AG10803 (cell line): ENCODE measurements around the gene AFF1.
"Not testable (repeated sequence)": the region's sequence is repeated elsewhere in the genome, so short reads cannot be mapped to it uniquely, and the experiment has no call there.

Source experiments
- DNase-seq: peaks from one replicate; pipeline ENCODE4 v3.0.0; 2010; ENCODE audit warnings: low read depth
- H3K4me3 ChIP-seq: 2 replicates; pipeline ENCODE4 v1.5.1; 2011; ENCODE audit warnings: mild to moderate bottlenecking, low read length, control low read depth
- TF ChIP-seq, protein P1 (sequence below): conservative IDR thresholded peaks from 2 replicates; pipeline ENCODE4 v1.5.1; 2011; ENCODE audit warnings: mild to moderate bottlenecking, low read length, control low read depth, inconsistent platforms

Gene AFF1

DNA sequence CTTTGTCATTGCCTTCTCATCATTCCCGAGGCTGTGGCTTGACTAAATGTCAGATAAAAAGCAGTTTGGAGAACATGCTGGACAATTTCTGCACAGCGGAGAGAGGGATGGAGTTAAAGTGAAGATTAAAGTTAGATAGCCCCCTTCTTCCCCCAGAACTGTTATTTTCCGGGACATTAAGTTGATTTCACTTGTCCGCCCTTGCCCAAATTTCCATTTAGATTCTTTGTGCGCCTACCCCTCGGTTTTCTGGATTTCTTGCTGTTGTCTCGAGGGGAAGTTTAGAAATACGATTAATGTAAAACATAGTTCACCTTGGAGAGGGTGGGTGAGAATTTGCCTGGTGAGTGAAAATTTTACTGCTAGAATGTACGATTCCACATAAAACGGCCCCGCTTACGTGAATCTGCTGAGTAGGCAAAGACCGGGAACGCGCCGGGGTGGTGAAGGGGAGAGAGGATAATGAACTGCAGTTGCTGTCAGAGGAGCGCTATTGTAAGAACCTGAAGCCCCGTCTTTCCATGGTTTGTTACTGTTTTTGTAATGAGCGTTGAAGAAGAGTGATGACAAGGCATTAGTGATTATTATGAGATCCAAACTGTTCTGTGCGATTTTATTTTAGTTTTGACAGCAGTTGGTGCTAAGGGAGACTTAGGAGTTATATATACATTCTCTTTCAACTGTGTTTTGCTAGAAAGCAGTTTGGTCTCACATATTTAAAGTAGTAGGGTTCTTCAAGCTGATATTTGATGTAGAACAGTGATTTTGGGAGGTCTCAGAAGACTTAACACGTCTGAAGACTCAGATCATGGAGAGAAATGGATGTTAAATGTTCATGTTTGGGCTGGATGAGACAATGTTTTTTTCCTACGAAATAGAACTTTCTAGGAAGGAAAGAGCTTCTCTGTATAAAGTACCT, 73.0 kb downstream of the AFF1 start:
- no peak for DNase-seq
- peak overlapping the region; percentile 82 for H3K4me3 ChIP-seq
- TF ChIP-seq, protein P1, sequence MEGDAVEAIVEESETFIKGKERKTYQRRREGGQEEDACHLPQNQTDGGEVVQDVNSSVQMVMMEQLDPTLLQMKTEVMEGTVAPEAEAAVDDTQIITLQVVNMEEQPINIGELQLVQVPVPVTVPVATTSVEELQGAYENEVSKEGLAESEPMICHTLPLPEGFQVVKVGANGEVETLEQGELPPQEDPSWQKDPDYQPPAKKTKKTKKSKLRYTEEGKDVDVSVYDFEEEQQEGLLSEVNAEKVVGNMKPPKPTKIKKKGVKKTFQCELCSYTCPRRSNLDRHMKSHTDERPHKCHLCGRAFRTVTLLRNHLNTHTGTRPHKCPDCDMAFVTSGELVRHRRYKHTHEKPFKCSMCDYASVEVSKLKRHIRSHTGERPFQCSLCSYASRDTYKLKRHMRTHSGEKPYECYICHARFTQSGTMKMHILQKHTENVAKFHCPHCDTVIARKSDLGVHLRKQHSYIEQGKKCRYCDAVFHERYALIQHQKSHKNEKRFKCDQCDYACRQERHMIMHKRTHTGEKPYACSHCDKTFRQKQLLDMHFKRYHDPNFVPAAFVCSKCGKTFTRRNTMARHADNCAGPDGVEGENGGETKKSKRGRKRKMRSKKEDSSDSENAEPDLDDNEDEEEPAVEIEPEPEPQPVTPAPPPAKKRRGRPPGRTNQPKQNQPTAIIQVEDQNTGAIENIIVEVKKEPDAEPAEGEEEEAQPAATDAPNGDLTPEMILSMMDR: no peak

- TF ChIP-seq, protein P1: no peak
- DNase-seq: no peak
- no peak overlapping the region for H3K4me3 ChIP-seq
Observed at GRCh38 chr4:87009095-87009648, 74.4 kb downstream of the AFF1 start.

DNA sequence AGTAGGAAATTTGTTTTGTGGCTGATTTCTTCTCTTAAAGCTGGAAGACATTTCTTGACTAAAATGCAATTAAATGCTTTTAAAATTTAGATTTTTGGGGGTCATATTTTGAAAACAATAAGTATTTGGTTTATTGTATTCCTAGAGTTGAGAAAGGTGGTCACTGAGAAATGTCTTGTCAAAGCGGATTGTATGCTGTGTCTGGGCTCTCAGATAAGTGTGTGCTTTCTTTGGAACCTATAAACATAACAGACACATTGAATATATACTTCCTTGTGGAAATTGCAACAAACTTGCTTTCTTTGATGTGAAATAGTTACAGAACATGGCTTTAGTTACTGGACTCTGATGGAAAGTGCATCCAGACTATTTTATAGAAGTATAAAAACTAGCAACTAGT, 75.4 kb downstream of the AFF1 start:
- DNase-seq: no peak
- TF ChIP-seq, protein P1: no peak
- H3K4me3 ChIP-seq: no peak overlapping the region

DNA sequence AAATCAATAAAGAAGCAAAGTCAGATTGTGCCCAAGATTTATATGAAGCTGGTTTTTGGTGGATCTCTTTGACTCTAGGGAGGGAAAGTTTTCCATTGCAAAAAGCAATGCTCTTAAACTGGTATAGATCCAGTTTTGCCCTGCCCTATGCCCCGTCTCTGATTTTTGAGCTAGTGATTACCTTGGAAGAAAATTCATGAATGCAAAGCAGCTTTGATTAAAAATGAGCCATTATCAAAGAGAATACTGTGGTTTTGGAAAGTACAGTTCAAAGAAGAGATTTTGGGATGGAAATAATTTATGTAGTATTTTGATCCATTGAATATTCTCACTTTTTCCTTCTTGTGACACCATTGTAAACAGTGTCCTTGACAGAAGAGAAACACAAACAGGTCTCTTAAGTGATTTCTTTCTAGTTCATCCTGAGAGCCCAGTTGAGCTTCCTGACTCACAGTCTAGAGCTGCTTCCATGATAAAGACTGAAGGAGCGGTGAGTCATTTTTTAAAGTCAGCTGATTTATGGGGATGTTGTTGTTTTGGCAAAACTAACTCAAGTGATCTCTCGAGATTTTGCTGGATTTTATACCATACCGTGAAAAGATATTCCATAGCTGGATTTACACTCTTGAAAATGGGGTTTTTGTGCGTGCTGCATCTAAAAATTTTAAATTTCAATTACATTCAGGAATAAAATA, 76.7 kb downstream of the AFF1 start:
- peak; percentile 79 for DNase-seq
- TF ChIP-seq, protein P1: no peak
- H3K4me3 ChIP-seq: no peak overlapping the region

DNA sequence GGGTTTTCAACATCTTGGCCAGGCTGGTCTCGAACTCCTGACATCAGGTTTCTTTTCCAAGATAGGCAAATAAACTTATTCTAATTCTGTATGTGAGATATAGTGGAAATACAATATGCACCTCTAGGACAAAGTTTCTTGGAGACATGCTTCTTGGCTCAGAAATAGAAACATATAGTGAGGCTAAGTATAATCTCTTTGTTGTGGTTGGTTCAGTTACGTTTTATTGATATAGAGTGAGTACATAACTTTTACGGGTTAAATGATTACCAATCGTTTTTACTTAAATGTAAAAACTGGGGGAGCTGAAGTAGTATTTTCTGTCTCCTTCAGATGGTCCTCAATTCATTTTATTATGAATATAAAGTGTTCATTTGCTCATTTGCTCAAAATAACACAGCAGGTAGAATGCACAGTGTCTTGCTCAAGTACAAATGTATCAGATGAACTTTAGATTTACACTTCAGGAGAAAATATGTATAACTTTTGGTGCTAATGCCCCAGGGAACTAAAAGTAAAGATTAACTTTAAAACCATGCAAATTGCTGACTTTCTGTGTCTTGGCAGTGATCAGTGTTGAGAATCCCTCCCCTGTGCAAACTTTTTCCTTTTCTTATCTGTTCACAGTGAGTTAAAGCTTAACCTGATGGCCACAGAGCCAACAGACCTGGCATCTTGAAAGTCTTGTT, 77.6 kb downstream of the AFF1 start:
- no peak for DNase-seq
- TF ChIP-seq, protein P1: no peak
- no peak overlapping the region for H3K4me3 ChIP-seq

DNA sequence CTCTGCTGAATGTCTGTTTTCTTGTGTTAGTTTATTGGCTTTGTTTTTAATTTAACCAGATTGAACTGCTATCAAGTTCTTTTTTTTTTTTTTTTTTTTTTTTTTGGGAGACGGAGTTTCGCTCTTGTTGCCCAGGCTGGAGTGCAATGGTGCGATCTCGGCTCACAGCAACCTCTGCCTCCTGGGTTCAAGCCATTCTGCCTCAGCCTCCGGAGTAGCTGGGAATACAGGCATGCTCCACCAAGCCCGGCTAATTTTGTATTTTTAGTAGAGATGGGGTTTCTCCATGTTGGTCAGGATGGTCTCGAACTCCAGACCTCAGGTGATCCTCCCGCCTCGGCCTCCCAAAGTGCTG, 78.1 kb downstream of the AFF1 start:
- H3K4me3 ChIP-seq, DNase-seq: not testable (repeated sequence)

GRCh38 chr4:87014284-87014782, 79.5 kb downstream of the AFF1 start:
- TF ChIP-seq, protein P1: no peak
- DNase-seq: peak; percentile 82
- H3K4me3 ChIP-seq: no peak overlapping the region
